LNCaP clone FGC (cell line): ENCODE results near the gene POLD1.
A peak's percentile ranks its signal among the peaks of the same experiment; 100 is the strongest.
"Not testable (repeated sequence)": the region's sequence is repeated elsewhere in the genome, so short reads cannot be mapped to it uniquely, and the experiment has no call there.

Source experiments
- DNase-seq: peaks from one replicate; pipeline ENCODE4 v3.0.0-alpha.2; 2011; ENCODE audit warnings: low read depth
- H3K4me3 ChIP-seq: 2 replicates; pipeline ENCODE4 v1.5.1; 2011; ENCODE audit warnings: mild to moderate bottlenecking, low read depth, low read length, control low read depth
- CTCF ChIP-seq: IDR thresholded peaks from 2 replicates; pipeline ENCODE4 v1.5.1; 2012; ENCODE audit warnings: mild to moderate bottlenecking; ENCODE audit not compliant: control insufficient read depth, insufficient read depth; ENCODE audit errors: extremely low read depth

Gene POLD1

GRCh38 chr19:50349277-50350057 is 34.7 kb upstream of the POLD1 start:
- DNase-seq: no peak
- TF ChIP-seq CTCF: no peak

GRCh38 chr19:50352242-50352641 is 31.9 kb upstream of the POLD1 start:
- no peak for TF ChIP-seq CTCF
- H3K4me3 ChIP-seq: no peak overlapping the region
- no peak for DNase-seq

More at GRCh38 chr19:50349277-50350057, 34.7 kb upstream of the POLD1 start:
- no peak overlapping the region for H3K4me3 ChIP-seq

- not testable (repeated sequence) for DNase-seq, H3K4me3 ChIP-seq
Observed at GRCh38 chr19:50353487-50353880, 30.7 kb upstream of the POLD1 start.

- H3K4me3 ChIP-seq: no peak overlapping the region
- no peak for TF ChIP-seq CTCF
Observed at GRCh38 chr19:50356691-50357177, 27.4 kb upstream of the POLD1 start.

GRCh38 chr19:50357178-50358100 is 26.7 kb upstream of the POLD1 start:
- peak; percentile 62 for TF ChIP-seq CTCF
- DNase-seq: no peak
- no peak overlapping the region for H3K4me3 ChIP-seq

More at GRCh38 chr19:50356691-50357177, 27.4 kb upstream of the POLD1 start:
- no peak for DNase-seq

- no peak for TF ChIP-seq CTCF
- no peak for DNase-seq
- no peak overlapping the region for H3K4me3 ChIP-seq
Observed at GRCh38 chr19:50358483-50359327, 25.4 kb upstream of the POLD1 start.
